H9 (cell line): Measurements from ENCODE around the gene SLC25A11. TPM values are rescaled to one million over a fixed set of nuclear protein-coding genes. Genes with fewer than 3 reads are reported as not detected.

Experiments
- DNase-seq: peaks from one replicate; pipeline ENCODE4 v3.0.0-alpha.2; 2017
- H2AFZ ChIP-seq: one replicate; pipeline ENCODE4 v1.6.1; 2013; ENCODE audit warnings: mild to moderate bottlenecking, low read length, control low read depth, moderate library complexity
- H2AK5ac ChIP-seq: 2 replicates; pipeline ENCODE4 v1.6.1; 2013; ENCODE audit warnings: low read length, control low read depth, mixed read lengths; ENCODE audit not compliant: insufficient read length
- H2BK120ac ChIP-seq: one replicate; pipeline ENCODE4 v1.6.1; 2013; ENCODE audit warnings: low read depth, mild to moderate bottlenecking, low read length, control low read depth, inconsistent platforms; ENCODE audit not compliant: poor library complexity, severe bottlenecking
- H2BK12ac ChIP-seq: 2 replicates; pipeline ENCODE4 v1.6.1; 2013; ENCODE audit warnings: low read length, control low read depth, mixed read lengths, low read depth; ENCODE audit not compliant: insufficient read length
- H2BK15ac ChIP-seq: 2 replicates; pipeline ENCODE4 v1.6.1; 2013; ENCODE audit warnings: low read depth, low read length, control low read depth
- H2BK20ac ChIP-seq: one replicate; pipeline ENCODE4 v1.6.1; 2013; ENCODE audit warnings: low read depth, mild to moderate bottlenecking, low read length, control low read depth, inconsistent platforms; ENCODE audit not compliant: poor library complexity, severe bottlenecking
- H2BK5ac ChIP-seq: 2 replicates; pipeline ENCODE4 v1.6.1; 2013; ENCODE audit warnings: low read length, control low read depth, mixed read lengths; ENCODE audit not compliant: insufficient read length
- H3K14ac ChIP-seq: 2 replicates; pipeline ENCODE4 v1.6.1; 2013; ENCODE audit warnings: low read length, control low read depth; ENCODE audit not compliant: insufficient read depth
- H3K18ac ChIP-seq: 2 replicates; pipeline ENCODE4 v1.6.1; 2013; ENCODE audit warnings: low read depth, mild to moderate bottlenecking, mixed read lengths, low read length, control low read depth; ENCODE audit not compliant: insufficient read length
- H3K23ac ChIP-seq: 2 replicates; pipeline ENCODE4 v1.6.1; 2013; ENCODE audit warnings: low read length, control low read depth, mixed read lengths, low read depth; ENCODE audit not compliant: insufficient read length
- H3K23me2 ChIP-seq: 2 replicates; pipeline ENCODE4 v1.6.1; 2013; ENCODE audit warnings: low read depth, mild to moderate bottlenecking, mixed read lengths, low read length, control low read depth; ENCODE audit not compliant: insufficient read length, poor library complexity, severe bottlenecking
- H3K27ac ChIP-seq: 2 replicates; pipeline ENCODE4 v1.5.1; 2013; ENCODE audit warnings: low read length, control low read depth, mixed read lengths, low read depth; ENCODE audit not compliant: insufficient read length
- H3K27me3 ChIP-seq: 2 replicates; pipeline ENCODE4 v1.6.1; 2013; ENCODE audit warnings: low read length, control low read depth, inconsistent platforms; ENCODE audit not compliant: insufficient read depth
- H3K4ac ChIP-seq: 2 replicates; pipeline ENCODE4 v1.6.1; 2013; ENCODE audit warnings: low read depth, mild to moderate bottlenecking, control low read depth, inconsistent platforms, low read length, moderate library complexity
- H3K4me1 ChIP-seq: 2 replicates; pipeline ENCODE4 v1.6.1; 2013; ENCODE audit warnings: low read length, control low read depth, inconsistent platforms; ENCODE audit not compliant: insufficient read depth
- H3K4me2 ChIP-seq: 2 replicates; pipeline ENCODE4 v1.6.1; 2013; ENCODE audit warnings: low read length, control low read depth, mixed read lengths; ENCODE audit not compliant: insufficient read length, insufficient read depth
- H3K56ac ChIP-seq: 2 replicates; pipeline ENCODE4 v1.6.1; 2013; ENCODE audit warnings: low read depth, mild to moderate bottlenecking, mixed read lengths, low read length, control low read depth; ENCODE audit not compliant: insufficient read length
- H3K79me1 ChIP-seq: 2 replicates; pipeline ENCODE4 v1.6.1; 2013; ENCODE audit warnings: low read depth, mild to moderate bottlenecking, moderate library complexity, low read length, control low read depth, inconsistent platforms; ENCODE audit not compliant: insufficient read depth, poor library complexity, severe bottlenecking
- H3K79me2 ChIP-seq: 2 replicates; pipeline ENCODE4 v1.6.1; 2013; ENCODE audit warnings: low read length, control low read depth, inconsistent platforms; ENCODE audit not compliant: insufficient read depth
- H3K9ac ChIP-seq: 2 replicates; pipeline ENCODE4 v1.6.1; 2013; ENCODE audit warnings: low read length, control low read depth, mixed read lengths; ENCODE audit not compliant: insufficient read length; ENCODE audit errors: extremely low read depth
- H3K9me3 ChIP-seq: one replicate; pipeline ENCODE4 v1.6.1; 2013; ENCODE audit warnings: low read depth, low read length, inconsistent platforms; ENCODE audit not compliant: control insufficient read depth
- H3T11ph ChIP-seq: one replicate; pipeline ENCODE4 v1.6.1; 2013; ENCODE audit warnings: mild to moderate bottlenecking, low read length, control low read depth, inconsistent platforms
- H4K20me1 ChIP-seq: one replicate; pipeline ENCODE4 v1.6.1; 2013; ENCODE audit not compliant: control insufficient read depth, insufficient read length, insufficient read depth
- H4K5ac ChIP-seq: 2 replicates; pipeline ENCODE4 v1.6.1; 2013; ENCODE audit warnings: low read depth, mild to moderate bottlenecking, mixed read lengths, low read length, control low read depth; ENCODE audit not compliant: insufficient read length
- H4K8ac ChIP-seq: replicated peaks from 2 replicates; pipeline ENCODE4 v1.6.1; 2013; ENCODE audit warnings: low read length, control low read depth, mixed read lengths, low read depth; ENCODE audit not compliant: insufficient read length
- H4K91ac ChIP-seq: 2 replicates; pipeline ENCODE4 v1.6.1; 2013; ENCODE audit warnings: low read depth, mild to moderate bottlenecking, moderate library complexity, mixed read lengths, low read length, control low read depth; ENCODE audit not compliant: insufficient read length
- H3K27ac Mint-ChIP-seq, 3 experiments: 2 replicates in 2 of 3; 3 replicates in 1 of 3; pipeline ENCODE4 v1.8.0; 2020 to 2021; ENCODE audit warnings: mixed read lengths in 3 of 3, mild to moderate bottlenecking in 1 of 3, moderate library complexity in 1 of 3
- H3K27me3 Mint-ChIP-seq: 2 replicates; pipeline ENCODE4 v1.8.0; 2021; ENCODE audit warnings: low read depth, mild to moderate bottlenecking, moderate library complexity, mixed read lengths
- H3K36me3 Mint-ChIP-seq, 3 experiments: 2 replicates in 2 of 3; 3 replicates in 1 of 3; pipeline ENCODE4 v1.8.0; 2020 to 2021; ENCODE audit warnings: low read depth in 3 of 3, mixed read lengths in 3 of 3; ENCODE audit not compliant: insufficient read depth in 1 of 3
- H3K4me1 Mint-ChIP-seq, 2 experiments: 2 replicates each; pipeline ENCODE4 v1.8.0; 2020; ENCODE audit warnings: mixed read lengths in 2 of 2
- H3K4me3 Mint-ChIP-seq, 2 experiments: 2 replicates in 1 of 2; 3 replicates in 1 of 2; pipeline ENCODE4 v1.8.0; 2020 to 2021; ENCODE audit warnings: mild to moderate bottlenecking in 2 of 2, mixed read lengths in 2 of 2, moderate library complexity in 1 of 2
- H3K9me3 Mint-ChIP-seq, 2 experiments: 2 replicates in 1 of 2; 3 replicates in 1 of 2; pipeline ENCODE4 v1.8.0; 2020; ENCODE audit warnings: mild to moderate bottlenecking in 2 of 2, mixed read lengths in 2 of 2, moderate library complexity in 1 of 2
- WGBS: extraction: QIAGEN DNeasy Blood & Tissue Kit; methylation state at CpG from one replicate; pipeline ENCODE4 v1.1.7; 2013; ENCODE audit warnings: missing lambda C conversion rate, low lambda C conversion rate, mixed read lengths; ENCODE audit not compliant: insufficient read length; ENCODE audit errors: extremely low coverage; 5-methylcytosine and 5-hydroxymethylcytosine counted together
- total RNA-seq: library from RNA; stranded (reverse); gene quantifications from 2 replicates; pipeline ENCODE4 v1.2.1, GENCODE V29; 2021
- TF ChIP-seq, protein P1 (sequence below): fragments of 200-600 bp; sonication (generic); conservative IDR thresholded peaks from 3 replicates; pipeline ENCODE4 v1.8.0; 2021; ENCODE audit warnings: antibody characterized with exemption, mild to moderate bottlenecking

The SLC25A11 gene
- total RNA-seq, 1 experiment from 2014 or later: 74.9 TPM

DNA sequence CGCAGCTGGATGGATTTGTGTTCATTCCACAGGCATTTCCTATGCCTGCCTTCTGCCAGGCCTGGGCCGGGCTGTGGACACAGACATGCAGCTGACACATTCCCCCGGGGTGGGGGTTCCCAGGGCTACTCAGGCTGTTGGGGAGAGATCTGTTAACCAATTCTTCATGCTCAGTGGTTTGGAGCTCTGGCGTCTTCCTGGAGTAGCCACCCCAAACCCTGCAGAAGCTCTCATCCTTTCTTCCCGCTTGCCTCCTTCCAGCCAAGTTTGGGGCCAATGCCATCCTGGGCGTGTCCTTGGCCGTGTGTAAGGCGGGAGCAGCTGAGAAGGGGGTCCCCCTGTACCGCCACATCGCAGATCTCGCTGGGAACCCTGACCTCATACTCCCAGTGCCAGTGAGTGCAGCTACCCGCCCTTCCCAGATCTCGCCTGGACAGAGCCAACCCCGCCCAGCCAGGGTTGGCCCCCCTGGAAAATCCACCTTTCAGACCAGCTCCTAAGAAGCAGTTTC is 13.7 kb upstream of the SLC25A11 start:
- no peak overlapping the region for H3K14ac ChIP-seq
- peaks cover 0 to 2% of the 10 kb centered on the region in 2 experiments; a peak in 1 of 5 replicates for H3K9me3 Mint-ChIP-seq
- peaks cover 31 to 33% of the 10 kb centered on the region in 2 experiments for H3K4me1 Mint-ChIP-seq
- H3K4me2 ChIP-seq: no peak overlapping the region
- no peak overlapping the region for H3K23ac ChIP-seq
- H3K36me3 Mint-ChIP-seq: peaks cover 0 to 6% (median 5%) of the 10 kb centered on the region in 3 experiments; a peak in 6 of 7 replicates
- no peak overlapping the region for H2BK120ac ChIP-seq
- H3K56ac ChIP-seq: no peak overlapping the region
- H4K91ac ChIP-seq: no peak overlapping the region
- no peak overlapping the region for H3T11ph ChIP-seq
- no peak overlapping the region for H3K4ac ChIP-seq
- no peak overlapping the region for H2AK5ac ChIP-seq
- no peak for DNase-seq
- H3K9me3 ChIP-seq: no peaks in the 10 kb centered on the region
- peaks cover 4% of the 10 kb centered on the region; the same call in 1 of the 2 replicates for H3K4me1 ChIP-seq
- no peak overlapping the region for H3K9ac ChIP-seq
- H3K27me3 ChIP-seq: no peaks in the 10 kb centered on the region
- no peak overlapping the region for H4K8ac ChIP-seq
- TF ChIP-seq, protein P1, sequence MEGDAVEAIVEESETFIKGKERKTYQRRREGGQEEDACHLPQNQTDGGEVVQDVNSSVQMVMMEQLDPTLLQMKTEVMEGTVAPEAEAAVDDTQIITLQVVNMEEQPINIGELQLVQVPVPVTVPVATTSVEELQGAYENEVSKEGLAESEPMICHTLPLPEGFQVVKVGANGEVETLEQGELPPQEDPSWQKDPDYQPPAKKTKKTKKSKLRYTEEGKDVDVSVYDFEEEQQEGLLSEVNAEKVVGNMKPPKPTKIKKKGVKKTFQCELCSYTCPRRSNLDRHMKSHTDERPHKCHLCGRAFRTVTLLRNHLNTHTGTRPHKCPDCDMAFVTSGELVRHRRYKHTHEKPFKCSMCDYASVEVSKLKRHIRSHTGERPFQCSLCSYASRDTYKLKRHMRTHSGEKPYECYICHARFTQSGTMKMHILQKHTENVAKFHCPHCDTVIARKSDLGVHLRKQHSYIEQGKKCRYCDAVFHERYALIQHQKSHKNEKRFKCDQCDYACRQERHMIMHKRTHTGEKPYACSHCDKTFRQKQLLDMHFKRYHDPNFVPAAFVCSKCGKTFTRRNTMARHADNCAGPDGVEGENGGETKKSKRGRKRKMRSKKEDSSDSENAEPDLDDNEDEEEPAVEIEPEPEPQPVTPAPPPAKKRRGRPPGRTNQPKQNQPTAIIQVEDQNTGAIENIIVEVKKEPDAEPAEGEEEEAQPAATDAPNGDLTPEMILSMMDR: no peak
- no peak overlapping the region for H2BK20ac ChIP-seq
- H2BK12ac ChIP-seq: no peak overlapping the region
- no peak overlapping the region for H3K18ac ChIP-seq
- H2BK15ac ChIP-seq: no peak overlapping the region
- H3K27ac ChIP-seq: no peak overlapping the region
- no peak overlapping the region for H2AFZ ChIP-seq
- peak overlapping the region in 1 of 3 experiments; percentile 4; a peak in 1 of 7 replicates for H3K27ac Mint-ChIP-seq
- H3K79me1 ChIP-seq: no peaks in the 10 kb centered on the region
- no peaks in the 10 kb centered on the region; the same call in 1 of the 2 replicates for H3K27me3 Mint-ChIP-seq
- no peak overlapping the region for H4K5ac ChIP-seq
- H4K20me1 ChIP-seq: no peaks in the 10 kb centered on the region
- no peak overlapping the region for H3K4me3 Mint-ChIP-seq
- no peaks in the 10 kb centered on the region for H3K79me2 ChIP-seq
- H3K23me2 ChIP-seq: peaks cover 19% of the 10 kb centered on the region
- no CpG with 5 or more reads among the region's 14 CpGs for WGBS
- no peak overlapping the region for H2BK5ac ChIP-seq
